ENCODE results near the gene GPR146. TPM values are rescaled to one million over a fixed set of nuclear protein-coding genes. Genes with fewer than 3 reads are reported as not detected.
A peak's percentile ranks its signal among the peaks of the same experiment; 100 is the strongest.
"Not testable (repeated sequence)": the region's sequence is repeated elsewhere in the genome, so short reads cannot be mapped to it uniquely, and the experiment has no call there.

The GPR146 gene
- 10 to 100 TPM; 13.3 to 13.8 TPM for total RNA-seq

- no peaks in the 10 kb centered on the region for H3K27me3 Mint-ChIP-seq
- CTCF ChIA-PET, result interaction anchor here (1.0 to 3.8 kb wide), 10 partner anchors 9 to 131 kb away, joined by 3 to 21 read pairs (median 4); no protein-coding TSS in a partner anchor
- peak; percentile 90 for DNase-seq
- peak within 1 kb of the TSS; percentile 88 for H3K27ac Mint-ChIP-seq
- H3K36me3 Mint-ChIP-seq (ENCODE audit: low read depth), result peaks cover 3% of the 10 kb centered on the region
- H3K4me1 Mint-ChIP-seq, result peaks cover 73% of the 10 kb centered on the region
- no peaks in the 10 kb centered on the region for H3K9me3 Mint-ChIP-seq
- POLR2A ChIA-PET, result no interaction called here
- H3K4me3 Mint-ChIP-seq, result peak within 1 kb of the TSS; percentile 81
Measured at GRCh38 chr7:1044189-1045068, at the start of gene GPR146. TSS of gene GPR146 (plus strand) at chr7:1044546. CDS start at chr7:1057516, 12,970 bp downstream.

DNA sequence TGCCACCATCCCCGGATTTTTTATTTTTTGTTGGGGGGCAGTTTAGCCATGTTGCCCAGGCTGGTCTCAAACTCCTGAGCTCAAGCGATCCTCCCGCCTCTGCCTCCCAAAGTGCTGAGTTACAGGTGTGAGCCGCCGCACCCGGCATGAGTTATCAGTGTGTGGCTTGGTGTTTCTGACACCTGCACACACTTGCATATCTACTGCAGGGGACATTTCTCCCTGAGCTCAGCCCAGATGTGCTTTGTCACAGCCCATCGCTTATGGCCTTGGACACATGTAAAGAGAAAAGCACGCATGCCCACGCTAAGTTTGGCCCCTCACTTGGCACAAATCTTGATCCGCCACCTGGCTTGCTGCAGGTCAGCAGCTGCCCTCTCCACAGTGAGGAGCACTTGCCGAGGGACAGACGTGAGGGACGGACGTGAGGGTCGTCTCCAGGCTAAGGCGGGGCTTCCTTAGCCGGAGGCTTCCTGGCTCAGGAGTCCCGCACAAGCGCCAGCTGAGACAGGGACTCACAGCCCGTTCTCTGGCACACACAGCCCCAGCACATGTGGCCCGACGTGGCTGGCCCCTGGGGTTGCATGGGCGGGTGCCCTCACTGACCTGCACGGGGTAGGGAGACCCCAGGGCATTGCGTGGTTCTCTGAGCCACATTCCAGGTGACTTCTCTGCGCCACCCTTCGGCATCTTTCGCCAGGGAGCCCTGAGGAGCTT lies 49.6 kb upstream of the GPR146 start:
- Mint-ChIP-seq H3K4me1 (peaks cover 4% of the 10 kb centered on the region), H3K27me3 (no peaks in the 10 kb centered on the region), H3K9me3 (no peaks in the 10 kb centered on the region), H3K4me3 (no peak overlapping the region), H3K27ac (no peak overlapping the region), H3K36me3 (ENCODE audit: low read depth) (no peaks in the 10 kb centered on the region)
- DNase-seq, result no peak
- ChIA-PET CTCF (interaction anchor here (0.7 to 7.5 kb wide), 11 partner anchors 18 to 462 kb away, joined by 3 to 154 read pairs (median 17); partner anchors contain the start of gene COX19), POLR2A (no interaction called here)

DNA sequence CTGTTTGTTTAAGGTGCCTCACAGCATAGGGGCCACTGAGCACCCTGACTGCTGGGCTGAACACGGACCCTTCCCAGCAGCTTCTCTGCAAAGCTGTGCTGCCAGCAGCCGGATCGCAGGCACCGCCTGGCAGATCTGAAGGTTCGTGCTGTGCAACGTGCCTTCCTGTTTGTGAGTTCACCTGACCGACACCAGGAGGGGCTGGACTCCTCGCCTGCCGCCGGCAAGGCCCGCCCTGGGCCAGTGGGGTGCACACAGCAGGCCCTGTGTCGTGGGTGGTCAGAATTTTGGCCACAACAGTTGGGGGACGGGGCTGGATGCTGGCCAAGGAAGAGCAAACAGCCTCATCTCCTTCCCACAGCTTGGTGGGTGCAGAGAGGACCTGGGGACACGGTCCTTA lies 48.8 kb upstream of the GPR146 start:
- Mint-ChIP-seq H3K27ac (no peak overlapping the region), H3K4me1 (peaks cover 4% of the 10 kb centered on the region), H3K9me3 (no peaks in the 10 kb centered on the region), H3K4me3 (no peak overlapping the region), H3K36me3 (ENCODE audit: low read depth) (no peaks in the 10 kb centered on the region), H3K27me3 (no peaks in the 10 kb centered on the region)
- DNase-seq, result no peak
- ChIA-PET POLR2A (no interaction called here), CTCF (interaction anchor here (0.9 to 7.5 kb wide), 5 partner anchors 19 to 91 kb away, joined by 3 to 154 read pairs (median 26); partner anchors contain the start of gene COX19)

- ChIA-PET CTCF (interaction anchor here (4.3 to 7.5 kb wide), 3 partner anchors 24 to 90 kb away, joined by 23 to 154 read pairs (median 26); no protein-coding TSS in a partner anchor), POLR2A (no interaction called here)
- no peaks in the 10 kb centered on the region for H3K9me3 Mint-ChIP-seq
- H3K36me3 Mint-ChIP-seq (ENCODE audit: low read depth), result no peaks in the 10 kb centered on the region
- H3K4me1 Mint-ChIP-seq, result peaks cover 4% of the 10 kb centered on the region
- no peak for DNase-seq
- no peaks in the 10 kb centered on the region for H3K27me3 Mint-ChIP-seq
- no peak overlapping the region for H3K4me3 Mint-ChIP-seq
- H3K27ac Mint-ChIP-seq, result no peak overlapping the region
Measured at GRCh38 chr7:996079-996872, 48.1 kb upstream of the GPR146 start.

- ChIA-PET CTCF (interaction anchor here (0.7 to 7.5 kb wide), 2 partner anchors 68 kb away, joined by 3 to 154 read pairs; no protein-coding TSS in a partner anchor), POLR2A (no interaction called here)
- no peak overlapping the region for H3K4me3 Mint-ChIP-seq
- H3K9me3 Mint-ChIP-seq, result no peaks in the 10 kb centered on the region
- no peaks in the 10 kb centered on the region for H3K36me3 Mint-ChIP-seq (ENCODE audit: low read depth)
- peaks cover 4% of the 10 kb centered on the region for H3K4me1 Mint-ChIP-seq
- no peak for DNase-seq
- H3K27ac Mint-ChIP-seq, result no peak overlapping the region
- H3K27me3 Mint-ChIP-seq, result no peaks in the 10 kb centered on the region
Measured at GRCh38 chr7:997404-998395, 46.6 kb upstream of the GPR146 start.

GRCh38 chr7:999149-999879 lies 45.0 kb upstream of the GPR146 start:
- CTCF ChIA-PET, result no interaction called here
- Mint-ChIP-seq H3K9me3 (no peaks in the 10 kb centered on the region), H3K36me3 (ENCODE audit: low read depth) (no peaks in the 10 kb centered on the region), H3K4me1 (no peaks in the 10 kb centered on the region), H3K27ac (no peak overlapping the region), H3K4me3 (no peak overlapping the region), H3K27me3 (no peaks in the 10 kb centered on the region)
- no peak for DNase-seq
- POLR2A ChIA-PET, result no interaction called here

GRCh38 chr7:999941-1000935 lies 44.1 kb upstream of the GPR146 start:
- no peak for DNase-seq

GRCh38 chr7:1001069-1001770 lies 43.1 kb upstream of the GPR146 start:
- H3K36me3 Mint-ChIP-seq (ENCODE audit: low read depth); H3K9me3 Mint-ChIP-seq; H3K4me3 Mint-ChIP-seq; H3K27me3 Mint-ChIP-seq; H3K4me1 Mint-ChIP-seq; CTCF ChIA-PET; POLR2A ChIA-PET; DNase-seq: not testable (repeated sequence)
- peak overlapping the region; percentile 25 for H3K27ac Mint-ChIP-seq

More at GRCh38 chr7:999941-1000935, 44.1 kb upstream of the GPR146 start:
- Mint-ChIP-seq H3K27me3 (no peaks in the 10 kb centered on the region), H3K27ac (no peak overlapping the region), H3K36me3 (ENCODE audit: low read depth) (no peaks in the 10 kb centered on the region), H3K9me3 (no peaks in the 10 kb centered on the region), H3K4me3 (no peak overlapping the region), H3K4me1 (no peaks in the 10 kb centered on the region)
- POLR2A ChIA-PET, result no interaction called here
- CTCF ChIA-PET, result no interaction called here

DNA sequence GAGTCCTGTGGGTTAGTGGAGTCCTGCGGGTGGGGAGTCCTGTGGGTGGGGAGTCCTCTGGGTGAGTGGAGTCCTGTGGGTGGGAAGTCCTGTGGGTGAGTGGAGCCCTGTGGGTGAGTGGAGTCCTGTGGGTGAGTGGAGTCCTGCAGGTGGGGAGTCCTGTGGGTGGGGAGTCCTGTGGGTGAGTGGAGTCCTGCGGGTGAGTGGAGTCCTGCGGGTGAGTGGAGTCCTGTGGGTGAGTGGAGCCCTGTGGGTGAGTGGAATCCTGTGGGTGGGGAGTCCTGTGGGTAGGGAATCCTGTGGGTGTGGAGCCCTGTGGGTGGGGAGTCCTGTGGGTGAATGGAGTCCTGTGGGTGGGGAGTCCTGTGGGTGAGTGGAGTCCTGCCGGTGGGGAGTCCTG lies 42.3 kb upstream of the GPR146 start:
- H3K9me3 Mint-ChIP-seq; H3K36me3 Mint-ChIP-seq (ENCODE audit: low read depth); CTCF ChIA-PET; H3K27ac Mint-ChIP-seq; H3K4me1 Mint-ChIP-seq; POLR2A ChIA-PET; DNase-seq; H3K4me3 Mint-ChIP-seq; H3K27me3 Mint-ChIP-seq: not testable (repeated sequence)

GRCh38 chr7:1002445-1002844 lies 41.9 kb upstream of the GPR146 start:
- H3K4me3 Mint-ChIP-seq; H3K36me3 Mint-ChIP-seq (ENCODE audit: low read depth); POLR2A ChIA-PET; DNase-seq; CTCF ChIA-PET; H3K9me3 Mint-ChIP-seq; H3K27ac Mint-ChIP-seq; H3K4me1 Mint-ChIP-seq; H3K27me3 Mint-ChIP-seq: not testable (repeated sequence)

All from activated CD4-positive, alpha-beta T cell treated with anti-CD3 and anti-CD28 coated beads, Interleukin-2, amount 10 ng/mL, durations not matched to agents 7 days and 5 days (primary cell).